Nephron (organoid): ENCODE results near the gene SHMT2.

Source experiments
- H3K27ac Mint-ChIP-seq, 3 experiments: 2 replicates each; pipeline ENCODE4 v1.8.0; 2020; ENCODE audit warnings: mixed read lengths in 3 of 3, mild to moderate bottlenecking in 2 of 3, moderate library complexity in 1 of 3
- H3K27me3 Mint-ChIP-seq: 2 replicates; pipeline ENCODE4 v1.8.0; 2021; ENCODE audit warnings: low read depth, mild to moderate bottlenecking, moderate library complexity, mixed read lengths
- H3K36me3 Mint-ChIP-seq: 2 replicates; pipeline ENCODE4 v1.8.0; 2020; ENCODE audit warnings: low read depth, mixed read lengths
- H3K4me1 Mint-ChIP-seq: 2 replicates; pipeline ENCODE4 v1.8.0; 2020; ENCODE audit warnings: mixed read lengths
- H3K4me3 Mint-ChIP-seq, 3 experiments: 2 replicates each; pipeline ENCODE4 v1.8.0; 2020; ENCODE audit warnings: mild to moderate bottlenecking in 3 of 3, mixed read lengths in 3 of 3, moderate library complexity in 2 of 3
- H3K9me3 Mint-ChIP-seq: 2 replicates; pipeline ENCODE4 v1.8.0; 2020; ENCODE audit warnings: mixed read lengths
- TF ChIP-seq, protein P1 (sequence below), 3 experiments: fragments of 200-600 bp; sonication (generic); IDR thresholded peaks; one replicate each; pipeline ENCODE4 v1.5.0; 2021; ENCODE audit warnings: antibody characterized with exemption in 3 of 3; ENCODE audit not compliant: unreplicated experiment in 3 of 3

SHMT2 gene

DNA sequence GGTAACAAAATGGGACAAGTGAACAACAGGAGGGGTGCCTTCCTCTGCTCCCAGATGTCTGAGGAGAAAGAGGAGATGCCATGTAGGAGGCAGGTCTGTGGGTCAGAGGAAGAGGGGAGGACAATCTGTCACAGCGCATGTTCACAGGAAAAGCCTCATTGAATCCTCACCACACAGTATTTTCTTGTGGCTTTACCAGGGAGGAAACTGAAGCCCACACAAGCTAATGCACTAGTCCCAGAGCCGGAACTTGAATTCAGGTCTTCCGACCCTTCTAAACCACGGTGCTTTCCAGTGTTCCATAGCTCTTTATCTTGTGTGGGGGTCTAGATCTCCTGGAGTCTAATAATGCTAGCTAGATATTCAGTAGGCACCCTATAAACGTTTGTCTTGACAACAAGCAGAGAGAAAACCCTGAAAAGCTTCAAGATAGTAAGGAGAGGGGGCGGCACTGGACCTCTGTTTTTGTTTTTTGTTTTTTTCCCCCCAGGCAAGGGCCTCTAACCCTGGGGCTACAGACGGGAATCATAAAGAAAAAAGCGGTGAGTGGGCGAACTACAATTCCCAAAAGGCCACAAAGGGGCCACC, 371 bp upstream of the SHMT2 start:
- TF ChIP-seq, protein P1, sequence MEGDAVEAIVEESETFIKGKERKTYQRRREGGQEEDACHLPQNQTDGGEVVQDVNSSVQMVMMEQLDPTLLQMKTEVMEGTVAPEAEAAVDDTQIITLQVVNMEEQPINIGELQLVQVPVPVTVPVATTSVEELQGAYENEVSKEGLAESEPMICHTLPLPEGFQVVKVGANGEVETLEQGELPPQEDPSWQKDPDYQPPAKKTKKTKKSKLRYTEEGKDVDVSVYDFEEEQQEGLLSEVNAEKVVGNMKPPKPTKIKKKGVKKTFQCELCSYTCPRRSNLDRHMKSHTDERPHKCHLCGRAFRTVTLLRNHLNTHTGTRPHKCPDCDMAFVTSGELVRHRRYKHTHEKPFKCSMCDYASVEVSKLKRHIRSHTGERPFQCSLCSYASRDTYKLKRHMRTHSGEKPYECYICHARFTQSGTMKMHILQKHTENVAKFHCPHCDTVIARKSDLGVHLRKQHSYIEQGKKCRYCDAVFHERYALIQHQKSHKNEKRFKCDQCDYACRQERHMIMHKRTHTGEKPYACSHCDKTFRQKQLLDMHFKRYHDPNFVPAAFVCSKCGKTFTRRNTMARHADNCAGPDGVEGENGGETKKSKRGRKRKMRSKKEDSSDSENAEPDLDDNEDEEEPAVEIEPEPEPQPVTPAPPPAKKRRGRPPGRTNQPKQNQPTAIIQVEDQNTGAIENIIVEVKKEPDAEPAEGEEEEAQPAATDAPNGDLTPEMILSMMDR (IDR thresholded peaks at IDR 0.05; ENCODE audit: unreplicated experiment in 3 of 3): peak in 2 of 3 experiments; percentile 14 to 31
- no peaks in the 10 kb centered on the region for H3K9me3 Mint-ChIP-seq
- peaks cover 35% of the 10 kb centered on the region for H3K27me3 Mint-ChIP-seq
- peaks cover 55% of the 10 kb centered on the region for H3K4me1 Mint-ChIP-seq
- H3K27ac Mint-ChIP-seq: peak overlapping the region; percentile 89 to 97 (median 96)
- peaks cover 21% of the 10 kb centered on the region for H3K36me3 Mint-ChIP-seq
- peak overlapping the region; percentile 96 to 99 (median 96) for H3K4me3 Mint-ChIP-seq

DNA sequence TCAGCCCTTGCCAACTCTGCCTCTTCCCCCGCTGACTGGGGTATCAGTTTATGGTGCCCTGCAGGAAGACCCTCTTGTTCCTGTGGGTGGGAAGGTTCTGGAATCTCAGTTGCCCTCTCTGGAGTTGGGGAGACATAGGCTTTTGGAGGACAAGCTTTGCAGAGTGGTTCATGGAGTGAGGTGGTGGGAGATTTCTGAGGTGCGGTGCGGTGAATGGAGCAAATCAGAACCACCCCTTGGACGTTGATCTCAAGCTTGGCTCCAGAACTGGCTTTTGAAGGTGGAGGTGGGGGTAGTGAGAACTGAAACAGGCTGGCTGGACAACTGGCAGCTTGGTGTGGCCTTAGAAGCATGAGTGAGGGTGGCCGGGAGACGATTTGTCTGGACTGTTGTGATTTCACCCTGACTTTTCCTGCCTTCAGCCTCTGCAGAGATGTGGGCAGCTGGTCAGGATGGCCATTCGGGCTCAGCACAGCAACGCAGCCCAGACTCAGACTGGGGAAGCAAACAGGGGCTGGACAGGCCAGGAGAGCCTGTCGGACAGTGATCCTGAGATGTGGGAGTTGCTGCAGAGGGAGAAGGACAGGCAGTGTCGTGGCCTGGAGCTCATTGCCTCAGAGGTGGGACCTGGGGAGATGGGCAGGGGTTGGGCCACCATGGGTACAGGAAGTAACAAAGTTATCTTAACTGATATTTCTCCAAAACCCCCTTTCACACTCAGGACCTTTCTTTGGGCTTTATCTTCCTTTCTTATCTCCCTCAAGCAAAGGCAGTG, 1.1 kb downstream of the SHMT2 start:
- peak overlapping the region; percentile 96 to 99 (median 96) for H3K4me3 Mint-ChIP-seq
- TF ChIP-seq, protein P1 (IDR thresholded peaks at IDR 0.05; ENCODE audit: unreplicated experiment in 3 of 3): no peak
- no peaks in the 10 kb centered on the region for H3K9me3 Mint-ChIP-seq
- peaks cover 36% of the 10 kb centered on the region for H3K27me3 Mint-ChIP-seq
- H3K4me1 Mint-ChIP-seq: peaks cover 62% of the 10 kb centered on the region
- peaks cover 27% of the 10 kb centered on the region for H3K36me3 Mint-ChIP-seq
- H3K27ac Mint-ChIP-seq: peak overlapping the region; percentile 89 to 97 (median 96)

DNA sequence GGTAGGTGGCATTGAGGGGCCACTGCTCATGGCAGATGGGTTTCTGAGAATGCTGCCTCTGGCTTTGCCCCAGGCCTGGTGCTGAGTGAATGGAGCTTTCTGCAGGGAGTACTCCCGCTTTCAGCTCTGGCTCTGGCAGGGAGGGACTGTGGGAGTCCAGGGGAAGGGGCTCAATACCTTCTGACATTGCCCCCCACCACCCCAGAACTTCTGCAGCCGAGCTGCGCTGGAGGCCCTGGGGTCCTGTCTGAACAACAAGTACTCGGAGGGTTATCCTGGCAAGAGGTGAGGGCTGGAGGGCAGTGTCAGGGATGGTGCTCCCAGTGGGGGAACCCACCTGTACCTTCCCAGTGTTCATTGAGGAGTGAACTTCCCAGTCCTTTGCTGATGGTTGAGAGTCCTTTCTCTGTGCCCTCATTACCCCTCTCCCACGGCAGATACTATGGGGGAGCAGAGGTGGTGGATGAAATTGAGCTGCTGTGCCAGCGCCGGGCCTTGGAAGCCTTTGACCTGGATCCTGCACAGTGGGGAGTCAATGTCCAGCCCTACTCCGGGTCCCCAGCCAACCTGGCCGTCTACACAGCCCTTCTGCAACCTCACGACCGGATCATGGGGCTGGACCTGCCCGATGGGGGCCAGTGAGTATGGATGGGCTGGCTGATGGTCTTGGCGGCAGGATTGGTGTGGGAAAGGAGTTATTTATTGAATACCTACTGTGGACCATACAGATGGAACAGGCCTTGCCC, 1.9 kb downstream of the SHMT2 start:
- Mint-ChIP-seq H3K27ac (no peak overlapping the region), H3K36me3 (peaks cover 27% of the 10 kb centered on the region), H3K27me3 (peaks cover 36% of the 10 kb centered on the region), H3K4me1 (peaks cover 54% of the 10 kb centered on the region), H3K4me3 (peak overlapping the region; percentile 96 to 99 (median 96)), H3K9me3 (no peaks in the 10 kb centered on the region)
- TF ChIP-seq, protein P1 (IDR thresholded peaks at IDR 0.05; ENCODE audit: unreplicated experiment in 3 of 3): no peak

DNA sequence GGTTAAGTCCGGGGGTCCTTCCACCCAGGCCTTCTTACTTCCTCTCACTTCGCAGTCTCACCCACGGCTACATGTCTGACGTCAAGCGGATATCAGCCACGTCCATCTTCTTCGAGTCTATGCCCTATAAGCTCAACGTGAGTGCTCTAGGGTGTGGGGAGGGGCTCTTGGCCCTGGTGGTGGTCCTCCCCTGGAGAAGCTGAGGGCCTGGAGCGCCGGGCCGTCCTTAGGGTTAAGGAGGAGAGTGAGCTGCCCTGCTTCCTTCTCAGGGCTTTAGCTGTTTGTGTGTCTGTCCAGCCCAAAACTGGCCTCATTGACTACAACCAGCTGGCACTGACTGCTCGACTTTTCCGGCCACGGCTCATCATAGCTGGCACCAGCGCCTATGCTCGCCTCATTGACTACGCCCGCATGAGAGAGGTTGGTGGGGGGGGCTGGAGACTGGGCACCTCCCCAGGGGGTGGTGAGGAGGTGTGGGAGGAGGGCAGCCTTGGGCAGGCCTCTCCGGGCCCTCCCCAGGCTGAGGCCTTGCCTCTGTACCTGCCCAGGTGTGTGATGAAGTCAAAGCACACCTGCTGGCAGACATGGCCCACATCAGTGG, 2.7 kb downstream of the SHMT2 start:
- H3K36me3 Mint-ChIP-seq: peaks cover 27% of the 10 kb centered on the region
- TF ChIP-seq, protein P1 (IDR thresholded peaks at IDR 0.05; ENCODE audit: unreplicated experiment in 3 of 3): no peak
- H3K27me3 Mint-ChIP-seq: peaks cover 37% of the 10 kb centered on the region
- H3K4me1 Mint-ChIP-seq: peaks cover 52% of the 10 kb centered on the region
- peak overlapping the region; percentile 96 to 99 (median 96) for H3K4me3 Mint-ChIP-seq
- H3K27ac Mint-ChIP-seq: no peak overlapping the region
- no peaks in the 10 kb centered on the region for H3K9me3 Mint-ChIP-seq

DNA sequence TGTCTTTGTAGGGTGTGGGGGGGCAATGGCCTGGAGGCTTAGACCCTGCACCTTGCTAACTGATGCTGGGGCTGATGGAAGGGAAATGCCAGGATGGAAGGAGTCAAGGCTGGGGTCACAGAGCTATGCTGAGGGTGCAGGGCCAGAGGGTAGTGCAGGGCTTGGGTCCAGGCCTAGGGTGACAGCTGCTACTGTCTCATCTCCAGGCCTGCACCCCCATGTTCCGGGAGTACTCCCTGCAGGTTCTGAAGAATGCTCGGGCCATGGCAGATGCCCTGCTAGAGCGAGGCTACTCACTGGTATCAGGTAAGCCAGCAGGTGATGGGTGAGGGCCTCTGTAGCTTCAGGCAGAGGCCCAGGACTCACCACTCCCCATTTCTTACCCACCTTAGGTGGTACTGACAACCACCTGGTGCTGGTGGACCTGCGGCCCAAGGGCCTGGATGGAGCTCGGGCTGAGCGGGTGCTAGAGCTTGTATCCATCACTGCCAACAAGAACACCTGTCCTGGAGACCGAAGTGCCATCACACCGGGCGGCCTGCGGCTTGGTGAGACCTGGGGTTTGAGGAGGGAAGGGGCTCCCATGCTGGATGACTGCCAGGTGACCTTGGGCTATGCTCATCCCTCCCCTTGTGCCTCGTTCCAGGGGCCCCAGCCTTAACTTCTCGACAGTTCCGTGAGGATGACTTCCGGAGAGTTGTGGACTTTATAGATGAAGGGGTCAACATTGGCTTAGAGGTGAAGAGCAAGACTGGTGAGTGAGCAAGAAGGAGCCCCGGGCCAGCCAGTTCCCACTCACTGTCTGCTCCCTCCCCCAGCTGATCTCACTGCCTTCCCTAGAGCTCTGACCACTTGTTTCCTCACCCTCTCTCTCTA, 4.1 kb downstream of the SHMT2 start:
- Mint-ChIP-seq H3K4me3 (peak overlapping the region; percentile 19 to 67 (median 54)), H3K36me3 (peaks cover 27% of the 10 kb centered on the region), H3K27me3 (peaks cover 42% of the 10 kb centered on the region), H3K27ac (peak overlapping the region in 1 of 3 experiments; percentile 14), H3K9me3 (no peaks in the 10 kb centered on the region), H3K4me1 (peaks cover 53% of the 10 kb centered on the region)
- TF ChIP-seq, protein P1 (IDR thresholded peaks at IDR 0.05; ENCODE audit: unreplicated experiment in 3 of 3): no peak
